OCI-M2 (cell line): ENCODE data around the gene NDUFS4.
"Not testable (repeated sequence)": the region's sequence is repeated elsewhere in the genome, so short reads cannot be mapped to it uniquely, and the experiment has no call there.

Source experiments
- DNase-seq: peaks from one replicate; lab custom pipeline; 2025; ENCODE audit not compliant: unreplicated experiment; lab: John Stamatoyannopoulos, UW

NDUFS4 gene

GRCh38 chr5:53571403-53571802, 11.0 kb downstream of the NDUFS4 start:
- DNase-seq = no peak

DNA sequence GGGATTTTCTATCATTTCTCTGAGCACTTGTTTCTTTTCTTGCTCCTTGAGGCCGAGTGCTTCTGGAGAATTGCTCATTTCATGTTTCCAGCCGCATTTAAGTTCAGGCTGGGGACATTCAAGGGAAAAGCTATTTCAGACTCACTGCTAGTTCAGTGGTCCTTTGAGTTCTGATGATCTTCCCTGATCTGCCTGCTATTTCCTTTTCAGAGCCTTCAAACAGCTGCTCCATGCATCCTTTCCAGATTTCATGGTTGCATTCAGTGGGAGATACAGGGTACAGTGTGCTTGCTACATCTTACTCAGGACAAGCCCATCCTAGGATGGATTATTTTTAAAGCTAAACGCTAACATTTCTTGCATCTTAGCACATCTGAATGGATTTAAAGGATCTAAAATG, 14.7 kb downstream of the NDUFS4 start:
- DNase-seq = no peak

DNA sequence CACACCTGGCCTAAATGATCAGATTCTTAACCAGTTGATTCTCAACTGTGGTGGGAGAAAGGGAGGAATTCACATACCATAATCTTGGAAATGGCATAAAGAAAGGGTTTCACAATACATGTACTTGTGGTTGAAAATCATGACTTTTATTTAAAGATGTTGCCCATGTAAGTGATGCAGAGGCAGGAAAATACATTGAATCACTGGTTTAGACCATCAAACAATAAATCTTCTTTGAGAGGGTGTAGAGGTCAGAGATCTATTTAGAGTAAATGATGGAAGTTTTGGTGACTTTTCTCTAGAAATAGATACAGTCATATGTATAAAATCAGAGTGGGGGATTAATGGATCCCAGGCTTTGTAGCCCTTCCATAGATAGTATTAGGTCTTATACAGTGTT, 15.4 kb downstream of the NDUFS4 start:
- DNase-seq = no peak

GRCh38 chr5:53576674-53577073, 16.2 kb downstream of the NDUFS4 start:
- DNase-seq = no peak

DNA sequence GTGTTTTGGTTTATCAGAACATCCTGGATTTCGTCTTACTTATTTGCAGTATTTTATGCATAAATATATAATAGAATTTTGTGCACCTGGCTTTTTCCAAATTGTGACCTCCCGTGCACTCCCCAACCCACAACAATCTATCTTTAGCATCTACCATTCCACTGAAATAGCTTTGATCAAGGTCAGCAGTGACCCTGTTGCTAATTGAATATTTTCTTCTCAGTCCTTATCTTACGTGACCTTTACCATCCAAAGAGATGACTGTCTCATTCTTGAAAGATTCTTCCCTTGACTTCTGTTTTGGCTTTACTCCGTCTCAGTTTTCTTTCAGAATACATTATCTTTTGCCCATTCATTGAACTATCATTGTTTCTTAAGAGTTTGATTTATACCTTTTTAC, 18.4 kb downstream of the NDUFS4 start:
- no peak for DNase-seq

DNA sequence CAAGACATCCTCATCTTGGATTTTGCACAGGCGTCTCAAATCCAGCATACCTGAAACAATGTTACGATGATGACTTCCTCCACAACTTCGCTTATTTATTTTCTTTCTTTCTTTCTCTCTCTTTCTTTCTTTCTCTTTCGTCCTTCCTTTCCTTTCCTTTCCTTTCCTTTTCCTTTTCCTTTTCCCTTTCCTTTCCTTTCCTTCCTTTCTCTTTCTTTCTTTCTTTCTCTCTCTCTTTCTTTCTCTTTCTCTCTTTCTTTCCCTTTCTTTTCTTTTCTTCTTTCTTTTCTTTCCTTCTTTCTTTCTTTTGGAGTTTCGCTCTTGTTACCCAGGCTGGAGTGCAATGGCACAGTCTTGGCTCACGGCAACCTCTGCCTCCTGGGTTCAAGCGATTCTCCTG, 20.1 kb downstream of the NDUFS4 start:
- no peak for DNase-seq

- DNase-seq = no peak
Observed at GRCh38 chr5:53582225-53582624, 21.8 kb downstream of the NDUFS4 start.

DNA sequence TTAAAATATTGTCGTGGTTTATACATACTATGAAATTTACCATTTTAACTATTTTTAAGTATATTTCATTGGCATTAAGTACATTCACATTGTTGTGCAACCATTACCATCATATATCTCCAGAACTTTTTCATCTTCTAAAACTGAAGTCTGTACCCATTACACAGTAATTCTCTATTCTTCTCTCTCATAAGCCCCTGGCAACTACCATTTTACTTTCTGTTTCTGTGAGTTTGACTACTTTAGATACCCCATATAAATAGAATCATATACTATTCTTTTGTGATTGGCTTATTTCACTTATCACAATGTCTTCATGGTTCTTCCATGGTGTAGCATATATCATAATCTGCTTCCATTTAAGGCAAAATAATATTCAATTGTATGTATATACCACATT, 30.3 kb downstream of the NDUFS4 start:
- DNase-seq = no peak

GRCh38 chr5:53594419-53594818, 34.0 kb downstream of the NDUFS4 start:
- DNase-seq = no peak

DNA sequence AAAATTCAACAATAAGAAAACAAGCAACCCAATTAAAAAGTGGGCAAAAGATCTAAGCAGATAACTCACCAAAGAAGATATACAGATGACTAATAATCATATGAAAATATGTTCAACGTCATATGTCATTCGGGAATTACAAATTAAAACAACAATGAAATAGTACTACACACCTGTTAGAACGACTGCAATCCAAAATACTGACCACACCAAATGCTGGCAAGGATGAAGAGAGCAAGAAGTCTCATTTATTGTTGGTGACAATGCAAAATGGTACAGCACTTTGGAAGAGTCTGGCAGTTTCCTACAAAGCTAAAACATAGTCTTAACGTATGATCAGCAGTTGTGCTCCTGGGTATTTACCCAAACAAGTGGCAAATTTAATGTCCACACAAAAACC, 37.5 kb downstream of the NDUFS4 start:
- DNase-seq = no peak

GRCh38 chr5:53601570-53601969, 41.1 kb downstream of the NDUFS4 start:
- DNase-seq = no peak

GRCh38 chr5:53603009-53603687, 42.7 kb downstream of the NDUFS4 start:
- no peak for DNase-seq

- DNase-seq = no peak
Observed at GRCh38 chr5:53604309-53604708, 43.9 kb downstream of the NDUFS4 start.

DNA sequence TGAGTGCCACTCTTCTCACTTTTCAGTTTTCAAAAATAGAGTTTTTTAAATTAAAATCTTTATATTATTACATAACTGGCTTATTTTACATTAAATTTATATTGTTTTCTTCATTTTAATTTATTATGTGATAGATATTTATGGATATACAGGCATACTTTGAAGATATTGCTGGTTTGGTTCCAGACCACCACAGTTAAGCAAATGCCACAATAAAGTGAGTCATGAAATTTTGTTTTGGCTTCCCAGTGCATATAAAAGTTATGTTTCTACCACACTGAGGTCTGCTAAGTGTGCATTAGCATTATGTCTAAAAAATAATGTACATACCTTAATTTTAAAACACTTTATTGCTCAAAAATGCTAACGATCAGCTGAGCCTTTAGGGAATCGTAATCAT, 47.4 kb downstream of the NDUFS4 start:
- no peak for DNase-seq

- not testable (repeated sequence) for DNase-seq
Observed at GRCh38 chr5:53608897-53609296, 48.5 kb downstream of the NDUFS4 start.

- DNase-seq = no peak
Observed at GRCh38 chr5:53613061-53613460, 52.6 kb downstream of the NDUFS4 start.

DNA sequence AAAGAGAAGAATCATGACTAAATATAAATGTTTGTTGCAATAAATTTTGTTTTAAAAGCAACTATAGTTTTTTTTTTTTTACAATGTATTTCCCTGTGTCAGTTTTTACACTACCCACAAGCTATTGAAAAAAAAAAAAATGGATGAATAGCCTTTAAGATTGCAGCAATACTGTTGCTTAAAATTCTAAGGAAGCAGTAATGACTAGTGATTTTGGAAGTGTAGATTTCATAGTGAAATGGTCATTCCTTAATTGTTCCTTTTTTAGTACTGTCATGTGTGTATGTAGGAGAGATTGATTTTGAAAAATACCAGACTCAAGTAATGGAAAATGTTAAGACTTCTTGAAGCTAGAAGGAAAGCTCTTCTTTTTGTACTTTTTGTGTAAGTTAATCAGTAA, 53.1 kb downstream of the NDUFS4 start:
- DNase-seq = no peak

DNA sequence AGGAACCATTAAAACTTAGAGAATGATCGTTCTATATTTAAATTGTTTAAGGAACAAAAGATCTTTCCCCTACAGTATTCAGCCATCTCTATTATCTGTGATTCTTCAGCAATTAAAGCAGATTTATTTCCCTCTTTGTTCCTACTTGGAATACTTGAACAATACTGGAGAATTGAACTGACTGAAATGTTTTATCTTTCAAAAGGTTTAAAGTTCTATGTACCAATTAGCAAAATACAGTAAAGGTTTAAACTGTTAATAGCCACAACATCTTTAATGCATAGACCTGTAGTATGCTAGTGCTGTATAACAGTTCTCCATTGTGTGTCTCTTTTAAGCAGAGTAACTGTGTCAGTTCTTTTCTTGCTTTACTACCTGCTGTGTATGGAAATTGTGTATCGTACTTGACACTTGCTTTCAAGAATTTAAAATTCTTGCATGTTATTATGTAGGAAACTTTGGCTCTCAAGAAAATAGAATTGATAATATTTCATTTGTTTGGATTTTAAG, 54.0 kb downstream of the NDUFS4 start:
- no peak for DNase-seq

DNA sequence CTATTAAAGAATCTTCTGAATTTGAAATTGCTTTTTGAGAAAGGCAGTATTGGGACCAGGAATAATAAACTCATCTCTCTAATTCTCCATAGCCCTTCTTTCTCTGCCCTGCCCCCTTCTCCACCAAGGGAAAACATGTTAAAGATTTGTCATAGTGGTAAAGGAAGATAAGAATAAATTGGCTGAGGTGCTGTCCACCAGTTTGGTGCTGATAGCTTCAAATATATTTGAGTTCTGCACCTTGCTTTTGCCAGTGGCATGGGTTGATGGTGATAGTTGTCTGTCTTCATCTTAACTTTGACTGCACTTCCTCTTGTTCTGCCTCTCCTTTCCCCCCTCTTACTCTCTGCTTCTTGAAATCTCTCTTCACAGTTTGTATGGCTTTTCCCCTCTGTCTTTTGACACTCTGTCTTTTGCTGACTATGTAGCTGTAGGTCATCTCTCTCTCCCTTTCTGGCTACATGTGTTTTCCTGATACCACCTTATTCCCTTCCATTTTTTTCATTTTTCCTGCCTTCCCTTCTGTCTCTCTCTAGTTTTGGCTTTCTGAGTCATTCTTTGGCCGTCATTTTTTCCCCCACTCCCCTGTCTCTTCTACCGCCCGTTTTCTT, 56.6 kb downstream of the NDUFS4 start:
- DNase-seq = no peak

- DNase-seq = no peak
Observed at GRCh38 chr5:53631251-53631650, 70.8 kb downstream of the NDUFS4 start.

GRCh38 chr5:53642061-53642460, 81.6 kb downstream of the NDUFS4 start:
- DNase-seq = no peak

- no peak for DNase-seq
Observed at GRCh38 chr5:53643445-53643844, 83.0 kb downstream of the NDUFS4 start.

DNA sequence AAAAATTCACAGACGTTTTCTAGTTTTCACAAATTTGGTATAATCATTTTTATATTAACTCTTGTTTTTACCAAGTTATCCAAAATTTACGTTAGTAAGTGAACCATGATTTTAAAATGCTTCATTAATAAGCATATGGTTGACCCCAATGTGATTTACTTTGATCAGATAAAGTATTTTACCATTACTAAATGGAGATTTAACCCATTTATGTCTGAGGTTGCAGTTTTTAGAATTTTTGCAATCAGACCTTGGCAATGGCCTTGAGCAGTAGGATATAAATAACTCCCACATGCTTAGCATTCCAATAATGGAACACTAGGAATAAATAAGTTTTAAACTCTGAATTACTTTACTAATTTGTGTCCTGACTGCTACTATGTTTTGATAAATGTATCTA, 84.6 kb downstream of the NDUFS4 start:
- DNase-seq = no peak
